CD14-positive monocyte (primary cell): ENCODE measurements around the gene TNXB. TPM values are rescaled to one million over a fixed set of nuclear protein-coding genes. Genes with fewer than 3 reads are reported as not detected.

Experiments used
- DNase-seq, 3 donors: peaks; one replicate each; pipeline ENCODE4 v3.0.0-alpha.2; 2011 to 2022
- H2AFZ ChIP-seq: 2 replicates; pipeline ENCODE4 v1.6.0; 2012; ENCODE audit warnings: mild to moderate bottlenecking, low read depth, low read length, inconsistent platforms; ENCODE audit not compliant: insufficient read depth, poor library complexity, severe bottlenecking
- H3K27ac ChIP-seq, 2 donors: 1 replicate in 1 of 2; 2 replicates in 1 of 2; pipeline ENCODE4 v1.5.1; 2012 to 2013; ENCODE audit warnings: low read length in 2 of 2, control low read depth in 1 of 2, inconsistent platforms in 1 of 2, low read depth in 1 of 2, mild to moderate bottlenecking in 1 of 2
- H3K27me3 ChIP-seq, 2 donors: one replicate each; pipeline versions ENCODE4 v1.6.0 to v1.6.1; 2011 to 2013; ENCODE audit warnings: low read length in 2 of 2; ENCODE audit not compliant: control insufficient read depth in 2 of 2, insufficient read depth in 2 of 2
- H3K36me3 ChIP-seq, 2 donors: replicated peaks in 1 of 2; 1 replicate in 1 of 2; 2 replicates in 1 of 2; pipeline versions ENCODE4 v1.5.1 to v1.6.1; 2012 to 2013; ENCODE audit warnings: low read length in 2 of 2, control low read depth in 1 of 2, inconsistent platforms in 1 of 2, mild to moderate bottlenecking in 1 of 2; ENCODE audit not compliant: insufficient read depth in 2 of 2, control insufficient read depth in 1 of 2
- H3K4me1 ChIP-seq, 2 donors: 1 replicate in 1 of 2; 2 replicates in 1 of 2; pipeline versions ENCODE4 v1.5.1 to v1.6.1; 2012 to 2013; ENCODE audit warnings: low read length in 2 of 2, control low read depth in 1 of 2, inconsistent platforms in 1 of 2, mild to moderate bottlenecking in 1 of 2, moderate library complexity in 1 of 2; ENCODE audit not compliant: insufficient read depth in 2 of 2, control insufficient read depth in 1 of 2
- H3K4me2 ChIP-seq: replicated peaks from 2 replicates; pipeline ENCODE3; 2012; ENCODE audit warnings: low read length, moderate library complexity, mild to moderate bottlenecking; ENCODE audit not compliant: poor library complexity, severe bottlenecking; ENCODE audit errors: extremely low read depth
- H3K4me3 ChIP-seq, 3 experiments: fragments of 200-600 bp in 1 of 3; sonication (generic) in 1 of 3; replicated peaks in 1 of 3; 1 replicate in 2 of 3; 2 replicates in 1 of 3; pipeline ENCODE4 v1.5.1; 2011 to 2013; ENCODE audit warnings: low read length in 3 of 3, mild to moderate bottlenecking in 3 of 3, control low read depth in 2 of 3, low read depth in 2 of 3, inconsistent platforms in 1 of 3, moderate library complexity in 1 of 3
- H3K79me2 ChIP-seq: 2 replicates; pipeline ENCODE4 v1.6.0; 2012; ENCODE audit warnings: mild to moderate bottlenecking, control low read depth, inconsistent platforms, low read length, moderate library complexity; ENCODE audit not compliant: insufficient read depth
- H3K9ac ChIP-seq: 2 replicates; pipeline ENCODE4 v1.6.0; 2017; ENCODE audit warnings: low read length, mild to moderate bottlenecking; ENCODE audit not compliant: insufficient read depth, poor library complexity, severe bottlenecking
- H3K9me3 ChIP-seq, 2 donors: replicated peaks in 1 of 2; 1 replicate in 1 of 2; 2 replicates in 1 of 2; pipeline versions ENCODE4 v1.5.1 to v1.6.1; 2012 to 2013; ENCODE audit warnings: low read length in 2 of 2, control low read depth in 1 of 2; ENCODE audit not compliant: control insufficient read depth in 1 of 2, insufficient read depth in 1 of 2
- H4K20me1 ChIP-seq: 2 replicates; pipeline ENCODE4 v1.6.0; 2012; ENCODE audit warnings: mild to moderate bottlenecking, low read length, control low read depth, moderate library complexity; ENCODE audit not compliant: insufficient read depth
- H3K27ac Mint-ChIP-seq, 7 donors: one replicate each; pipeline ENCODE4 v1.8.0; 2020; ENCODE audit warnings: mild to moderate bottlenecking in 7 of 7, mixed read lengths in 7 of 7, moderate library complexity in 6 of 7, inconsistent platforms in 2 of 7
- H3K27me3 Mint-ChIP-seq, 3 donors: one replicate each; pipeline ENCODE4 v1.8.0; 2021 to 2022; ENCODE audit warnings: low read depth in 3 of 3, mild to moderate bottlenecking in 3 of 3, mixed read lengths in 3 of 3, moderate library complexity in 3 of 3, inconsistent platforms in 1 of 3
- H3K36me3 Mint-ChIP-seq, 2 donors: one replicate each; pipeline ENCODE4 v1.8.0; 2020; ENCODE audit warnings: mixed read lengths in 2 of 2, inconsistent platforms in 1 of 2, mild to moderate bottlenecking in 1 of 2
- H3K4me1 Mint-ChIP-seq: one replicate; pipeline ENCODE4 v1.8.0; 2020; ENCODE audit warnings: mild to moderate bottlenecking, mixed read lengths
- H3K4me3 Mint-ChIP-seq, 2 donors: one replicate each; pipeline ENCODE4 v1.8.0; 2020; ENCODE audit warnings: mild to moderate bottlenecking in 2 of 2, mixed read lengths in 2 of 2, moderate library complexity in 1 of 2
- H3K9me3 Mint-ChIP-seq, 7 donors: one replicate each; pipeline ENCODE4 v1.8.0; 2020 to 2022; ENCODE audit warnings: mixed read lengths in 7 of 7, mild to moderate bottlenecking in 6 of 7, moderate library complexity in 6 of 7, inconsistent platforms in 2 of 7
- WGBS: methylation state at CpG from one replicate; pipeline ENCODE4 v1.1.5; 2013; ENCODE audit warnings: missing lambda C conversion rate; ENCODE audit not compliant: insufficient coverage; 5-methylcytosine and 5-hydroxymethylcytosine counted together
- intact Hi-C, 2 donors: fragments of 100-400 bp; cut with micrococcal nuclease; formaldehyde crosslinking; loops; one replicate each; pipeline versions ENCODE4 v1.15.0 to v1.15.1; 2023
- polyA plus RNA-seq, 3 donors: library from polyadenylated mRNA; depleted of rRNA in 1 of 3; unstranded in 2 of 3; stranded (reverse) in 1 of 3; fragments of 300-500 nt in 2 of 3; fragments of >200 nt in 1 of 3; fragmentation: Illumina TruSeq in 2 of 3; gene quantifications; 1 replicate in 2 of 3; 2 replicates in 1 of 3; pipeline ENCODE4 v1.2.3, GENCODE V29; 2012 to 2021
- TF ChIP-seq, protein P1 (sequence below): fragments of 200-600 bp; IDR thresholded peaks from one replicate; pipeline ENCODE4 v1.8.0; 2022; ENCODE audit warnings: antibody characterized with exemption, mild to moderate bottlenecking

TNXB gene
- polyA plus RNA-seq, 3 donors, result 1.2 TPM; not detected in 2

DNA sequence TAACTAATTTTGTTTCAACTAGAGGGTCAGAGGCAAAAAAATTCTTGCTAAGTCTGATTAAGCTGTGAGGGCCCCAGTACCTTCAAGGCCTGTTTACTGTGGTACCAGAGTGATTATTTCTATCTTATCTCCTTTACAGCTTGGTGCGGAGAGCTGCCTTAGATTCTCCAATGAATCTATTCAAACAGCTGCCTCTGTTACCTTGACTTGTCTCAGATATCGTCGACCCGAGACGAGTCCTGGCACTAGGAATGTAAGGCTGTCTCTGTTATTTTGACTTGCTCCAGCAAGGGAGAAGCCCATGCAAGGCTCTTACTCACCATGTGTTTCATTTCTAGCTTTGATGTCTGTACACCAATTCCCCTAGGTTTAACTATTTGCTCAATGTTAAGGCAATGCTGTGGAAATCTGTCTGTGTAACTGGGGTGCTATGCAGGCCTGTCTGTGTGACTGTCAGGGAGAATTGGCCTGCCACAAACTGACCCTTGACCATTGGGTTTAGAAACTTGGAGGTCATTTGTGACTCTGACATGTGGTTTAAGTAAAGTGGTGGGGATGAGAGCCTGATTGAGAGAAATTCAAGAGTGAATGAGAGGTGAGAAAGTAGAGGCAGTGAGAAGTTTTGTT, 31.4 kb upstream of the TNXB start:
- H3K4me1 ChIP-seq, result no peaks in the 10 kb centered on the region
- no peak overlapping the region for H2AFZ ChIP-seq
- Mint-ChIP-seq H3K36me3 (no peaks in the 10 kb centered on the region), H3K27ac (no peak overlapping the region), H3K27me3 (peaks cover 4 to 7% (median 4%) of the 10 kb centered on the region in 3 donors), H3K4me3 (no peak overlapping the region), H3K9me3 (no peaks in the 10 kb centered on the region), H3K4me1 (peaks cover 5% of the 10 kb centered on the region)
- no peak for DNase-seq
- TF ChIP-seq, protein P1, sequence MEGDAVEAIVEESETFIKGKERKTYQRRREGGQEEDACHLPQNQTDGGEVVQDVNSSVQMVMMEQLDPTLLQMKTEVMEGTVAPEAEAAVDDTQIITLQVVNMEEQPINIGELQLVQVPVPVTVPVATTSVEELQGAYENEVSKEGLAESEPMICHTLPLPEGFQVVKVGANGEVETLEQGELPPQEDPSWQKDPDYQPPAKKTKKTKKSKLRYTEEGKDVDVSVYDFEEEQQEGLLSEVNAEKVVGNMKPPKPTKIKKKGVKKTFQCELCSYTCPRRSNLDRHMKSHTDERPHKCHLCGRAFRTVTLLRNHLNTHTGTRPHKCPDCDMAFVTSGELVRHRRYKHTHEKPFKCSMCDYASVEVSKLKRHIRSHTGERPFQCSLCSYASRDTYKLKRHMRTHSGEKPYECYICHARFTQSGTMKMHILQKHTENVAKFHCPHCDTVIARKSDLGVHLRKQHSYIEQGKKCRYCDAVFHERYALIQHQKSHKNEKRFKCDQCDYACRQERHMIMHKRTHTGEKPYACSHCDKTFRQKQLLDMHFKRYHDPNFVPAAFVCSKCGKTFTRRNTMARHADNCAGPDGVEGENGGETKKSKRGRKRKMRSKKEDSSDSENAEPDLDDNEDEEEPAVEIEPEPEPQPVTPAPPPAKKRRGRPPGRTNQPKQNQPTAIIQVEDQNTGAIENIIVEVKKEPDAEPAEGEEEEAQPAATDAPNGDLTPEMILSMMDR, result no peak
- peaks cover 0 to 3% of the 10 kb centered on the region in 2 donors for H3K27me3 ChIP-seq
- no peak overlapping the region for H3K4me3 ChIP-seq
- H4K20me1 ChIP-seq, result no peaks in the 10 kb centered on the region
- 100% methylated on average over 2 of the region's 5 CpGs for WGBS
- H3K36me3 ChIP-seq, result no peaks in the 10 kb centered on the region
- H3K9me3 ChIP-seq, result no peaks in the 10 kb centered on the region
- intact Hi-C loops, result no loop called here
- no peaks in the 10 kb centered on the region for H3K79me2 ChIP-seq
- H3K27ac ChIP-seq, result no peak overlapping the region
- H3K9ac ChIP-seq, result no peak overlapping the region
- H3K4me2 ChIP-seq, result no peak overlapping the region

DNA sequence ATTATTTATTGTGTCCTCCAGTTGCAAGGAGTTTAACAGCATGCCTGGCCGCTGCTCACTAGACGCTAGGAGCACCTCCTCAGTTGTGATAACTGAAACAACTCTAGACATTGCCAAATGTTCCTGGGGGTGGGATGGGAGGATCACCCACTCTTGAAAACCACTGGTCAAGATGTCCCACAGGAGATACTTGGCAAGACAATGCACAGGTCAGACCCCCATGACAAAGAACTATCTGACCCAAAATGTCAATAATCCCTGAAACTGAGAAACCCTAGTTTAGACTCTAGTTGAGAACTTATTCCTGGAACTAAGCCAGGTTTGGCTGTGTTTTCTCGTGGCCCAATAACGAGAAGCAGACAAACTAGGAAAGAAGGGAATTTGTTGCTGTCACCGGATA, 30.5 kb upstream of the TNXB start:
- no peaks in the 10 kb centered on the region for H3K9me3 ChIP-seq
- intact Hi-C loops, result no loop called here
- H3K36me3 ChIP-seq, result no peaks in the 10 kb centered on the region
- TF ChIP-seq, protein P1, result no peak
- no peak for DNase-seq
- no peaks in the 10 kb centered on the region for H3K79me2 ChIP-seq
- H3K27ac Mint-ChIP-seq, result no peak overlapping the region
- no peaks in the 10 kb centered on the region for H4K20me1 ChIP-seq
- H3K4me3 ChIP-seq, result no peak overlapping the region
- H3K4me2 ChIP-seq, result no peak overlapping the region
- H3K36me3 Mint-ChIP-seq, result no peaks in the 10 kb centered on the region
- H3K4me1 ChIP-seq, result no peaks in the 10 kb centered on the region
- H3K9me3 Mint-ChIP-seq, result no peaks in the 10 kb centered on the region
- no peak overlapping the region for H2AFZ ChIP-seq
- H3K27me3 Mint-ChIP-seq, result peaks cover 8 to 14% (median 9%) of the 10 kb centered on the region in 3 donors
- peaks cover 5% of the 10 kb centered on the region for H3K4me1 Mint-ChIP-seq
- no peak overlapping the region for H3K4me3 Mint-ChIP-seq
- H3K9ac ChIP-seq, result no peak overlapping the region
- H3K27ac ChIP-seq, result no peak overlapping the region
- 80% methylated on average over 3 of the region's 5 CpGs for WGBS
- peaks cover 0 to 3% of the 10 kb centered on the region in 2 donors for H3K27me3 ChIP-seq
